GM19438 (cell line): Measurements from ENCODE around the gene SGCG.
"Not testable (repeated sequence)": the region's sequence is repeated elsewhere in the genome, so short reads cannot be mapped to it uniquely, and the experiment has no call there.

ENCODE experiments used
- ATAC-seq: cut with Tn5 transposase; IDR thresholded peaks from one replicate; pipeline ENCODE4 v1.9.1; 2021; ENCODE audit warnings: low read depth; ENCODE audit not compliant: unreplicated experiment

SGCG gene

DNA sequence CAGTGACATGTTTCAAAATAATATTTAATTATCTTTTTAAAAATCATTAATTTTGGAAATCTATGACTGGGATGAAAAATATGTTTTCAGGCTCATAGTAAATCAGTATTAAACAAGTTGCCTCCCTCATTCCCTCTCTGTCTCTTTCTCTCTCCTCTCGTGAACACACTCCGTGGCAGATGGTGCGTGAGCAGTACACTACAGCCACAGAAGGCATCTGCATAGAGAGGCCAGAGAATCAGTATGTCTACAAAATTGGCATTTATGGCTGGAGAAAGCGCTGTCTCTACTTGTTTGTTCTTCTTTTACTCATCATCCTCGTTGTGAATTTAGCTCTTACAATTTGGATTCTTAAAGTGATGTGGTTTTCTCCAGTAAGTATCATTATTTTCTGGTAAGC, 22.7 kb downstream of the SGCG start:
- no peak for ATAC-seq

GRCh38 chr13:23205807-23206206, 25.0 kb downstream of the SGCG start:
- ATAC-seq = no peak

DNA sequence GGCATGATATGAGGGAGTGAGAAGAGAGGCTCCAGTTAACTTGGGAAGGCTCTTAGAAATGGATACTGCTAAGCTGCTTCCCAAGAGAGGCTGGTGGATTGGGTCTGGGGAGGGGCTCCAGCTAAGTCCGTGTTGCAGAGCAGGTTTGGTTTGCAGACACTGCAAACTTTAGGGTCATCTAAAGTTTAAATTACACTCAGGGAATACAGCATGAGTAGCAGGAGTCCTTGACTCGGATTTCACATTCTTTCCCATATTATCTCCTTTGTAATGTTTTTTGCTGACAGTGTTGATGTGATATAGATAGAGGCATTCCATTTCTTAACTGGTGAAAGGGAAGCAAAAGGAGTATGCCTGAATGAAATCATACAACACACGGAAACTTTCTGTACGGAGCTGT, 31.9 kb downstream of the SGCG start:
- ATAC-seq = no peak

DNA sequence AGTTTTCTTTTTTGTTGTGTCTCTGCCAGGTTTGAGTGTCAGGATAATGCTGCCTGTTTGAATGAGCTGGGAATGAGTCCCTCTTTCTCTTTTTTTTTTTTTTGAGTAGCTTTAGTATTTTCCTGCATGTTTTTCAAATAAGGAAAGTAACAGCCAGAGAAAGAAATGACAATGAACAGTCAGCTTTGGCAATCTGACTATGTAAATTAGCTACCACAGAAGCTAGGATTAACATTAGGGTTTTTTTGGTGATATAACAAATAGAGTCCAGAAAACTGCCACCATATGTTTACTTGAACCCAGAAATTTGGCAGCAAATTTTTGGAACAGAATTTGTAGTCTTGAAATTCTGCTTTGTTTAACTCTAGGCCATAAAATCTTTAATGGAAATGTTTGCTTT, 50.5 kb downstream of the SGCG start:
- ATAC-seq = no peak

DNA sequence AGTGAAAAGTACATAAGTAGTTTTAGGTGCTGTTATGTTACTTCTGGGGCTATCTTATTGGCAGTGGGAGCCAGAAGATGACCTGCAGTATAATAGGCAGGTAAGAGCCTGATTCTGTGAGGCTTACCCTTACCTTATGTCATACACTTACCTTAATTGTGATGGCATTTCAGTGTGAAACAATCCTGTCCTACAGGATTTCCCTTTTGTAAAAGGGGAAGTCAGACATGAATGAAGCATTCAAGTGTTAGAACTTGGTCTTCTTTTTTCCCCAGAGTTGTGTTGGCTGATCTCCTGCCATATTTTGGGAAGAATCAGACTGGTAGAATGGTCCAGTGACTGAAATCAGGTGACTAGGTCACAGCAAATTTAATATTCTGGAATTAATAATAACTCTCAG, 55.2 kb downstream of the SGCG start:
- no peak for ATAC-seq

DNA sequence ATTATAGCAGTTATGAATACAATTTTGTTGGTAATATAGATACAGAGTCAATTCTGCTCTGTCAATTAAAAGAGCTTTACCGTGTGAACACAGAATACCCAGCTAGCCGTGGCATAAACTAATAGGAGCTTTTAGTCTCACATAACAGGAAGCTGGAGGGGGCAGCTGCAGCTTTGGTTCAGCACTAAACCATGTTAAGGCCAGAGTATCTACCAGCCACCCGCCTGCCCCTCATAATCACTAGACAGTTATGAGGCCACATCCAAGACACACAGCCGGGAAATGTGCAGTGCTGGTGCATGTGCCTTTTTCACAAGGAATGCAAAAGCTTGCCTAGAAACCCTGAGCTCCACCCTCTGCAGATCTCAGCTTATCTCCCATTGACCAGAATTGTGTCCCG, 62.3 kb downstream of the SGCG start:
- ATAC-seq = no peak

- not testable (repeated sequence) for ATAC-seq
Measured at GRCh38 chr13:23248410-23248809, 67.6 kb downstream of the SGCG start.

DNA sequence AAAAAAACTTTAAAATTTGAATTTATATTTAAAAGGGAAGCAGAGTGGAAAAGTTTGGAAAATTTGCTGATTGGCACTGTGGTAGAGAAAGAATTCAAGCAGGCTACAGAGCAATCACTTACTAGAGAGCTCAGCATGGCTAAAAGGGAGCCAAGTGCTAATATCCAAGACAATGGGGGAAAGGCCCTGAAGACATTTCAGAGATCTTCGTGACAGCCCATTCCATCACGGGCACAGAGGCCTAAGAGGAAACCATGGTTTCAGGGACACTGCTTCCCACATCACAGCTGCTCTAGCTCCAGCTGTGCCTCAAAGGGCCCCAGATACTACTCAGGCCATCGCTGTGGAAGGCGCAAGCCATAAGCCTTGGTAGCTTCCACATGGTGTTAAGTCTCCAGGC, 73.7 kb downstream of the SGCG start:
- no peak for ATAC-seq

GRCh38 chr13:23267571-23267970, 86.8 kb downstream of the SGCG start:
- no peak for ATAC-seq

DNA sequence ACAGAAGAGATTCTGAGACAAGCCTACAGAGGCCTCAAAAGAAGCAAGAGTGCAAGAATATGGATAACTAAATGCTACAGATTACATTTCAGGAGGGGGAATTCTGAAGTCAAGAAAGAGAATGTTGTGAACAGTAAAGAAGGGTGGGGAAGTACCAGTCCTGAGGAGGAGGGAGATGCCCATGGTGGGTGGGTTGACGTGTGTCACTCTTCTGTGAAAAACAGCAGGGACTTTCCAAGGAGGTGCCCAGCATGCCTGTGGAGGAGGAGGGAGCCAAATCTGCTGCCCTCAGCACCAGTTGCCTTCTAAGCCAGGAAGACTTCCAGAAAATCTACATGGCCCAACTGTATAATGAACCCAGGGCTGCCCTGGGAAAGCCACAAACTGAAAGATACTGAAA, 87.7 kb downstream of the SGCG start:
- no peak for ATAC-seq

- ATAC-seq = no peak
Measured at GRCh38 chr13:23271331-23271730, 90.6 kb downstream of the SGCG start.

DNA sequence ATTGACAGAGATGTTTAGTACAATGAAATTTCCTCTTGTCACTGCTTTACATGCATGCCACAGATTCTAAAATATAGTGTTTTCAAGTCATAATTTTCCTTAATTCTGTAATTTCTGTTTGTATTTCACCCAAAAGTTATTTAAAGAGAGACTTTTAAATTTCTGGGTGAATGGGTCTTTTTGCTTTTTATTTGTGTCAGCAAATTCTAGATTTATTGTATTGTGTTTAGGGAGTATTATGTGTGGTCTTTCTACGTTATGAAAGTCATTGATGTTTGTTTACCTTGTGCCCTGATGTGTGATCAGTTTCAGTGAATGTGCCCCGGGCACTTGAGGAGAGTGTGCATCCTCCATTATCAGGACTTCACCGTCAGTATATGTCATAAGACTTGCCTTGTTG, 92.7 kb downstream of the SGCG start:
- no peak for ATAC-seq

DNA sequence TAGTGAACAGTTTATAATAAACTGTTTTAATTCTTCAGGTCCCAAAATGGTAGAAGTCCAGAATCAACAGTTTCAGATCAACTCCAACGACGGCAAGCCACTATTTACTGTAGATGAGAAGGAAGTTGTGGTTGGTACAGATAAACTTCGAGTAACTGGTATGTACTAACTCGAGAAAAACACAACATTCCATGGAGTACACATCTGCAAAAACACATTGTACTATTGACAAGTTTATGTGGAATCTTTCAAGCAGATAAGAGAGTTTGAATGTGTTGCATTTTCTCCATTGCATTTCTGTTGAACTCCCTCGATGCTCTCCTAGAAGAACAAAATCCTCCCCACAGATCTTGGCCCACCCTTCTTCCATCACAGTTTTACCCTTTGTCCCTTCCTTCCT, 98.5 kb downstream of the SGCG start:
- no peak for ATAC-seq

- no peak for ATAC-seq
Measured at GRCh38 chr13:23288564-23288963, 107.8 kb downstream of the SGCG start.

DNA sequence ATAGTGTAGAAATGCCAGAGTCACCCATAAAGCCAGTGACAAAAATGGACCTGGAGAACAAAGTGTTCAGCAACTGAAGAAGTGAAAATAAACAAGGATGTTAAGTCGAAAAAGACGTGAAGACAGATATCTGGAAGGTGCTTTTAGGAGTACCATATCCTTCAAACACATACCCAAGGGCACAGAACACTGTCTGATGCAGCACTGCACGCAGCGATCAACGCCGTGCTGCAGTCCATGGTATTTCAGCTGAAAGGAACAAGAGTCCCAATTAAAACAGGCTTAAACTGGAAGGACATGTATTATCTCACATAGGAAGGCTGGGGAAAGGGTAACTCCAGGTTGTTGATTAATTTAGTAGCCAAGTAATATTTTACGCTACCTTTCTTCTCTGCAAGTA, 108.2 kb downstream of the SGCG start:
- ATAC-seq = no peak

DNA sequence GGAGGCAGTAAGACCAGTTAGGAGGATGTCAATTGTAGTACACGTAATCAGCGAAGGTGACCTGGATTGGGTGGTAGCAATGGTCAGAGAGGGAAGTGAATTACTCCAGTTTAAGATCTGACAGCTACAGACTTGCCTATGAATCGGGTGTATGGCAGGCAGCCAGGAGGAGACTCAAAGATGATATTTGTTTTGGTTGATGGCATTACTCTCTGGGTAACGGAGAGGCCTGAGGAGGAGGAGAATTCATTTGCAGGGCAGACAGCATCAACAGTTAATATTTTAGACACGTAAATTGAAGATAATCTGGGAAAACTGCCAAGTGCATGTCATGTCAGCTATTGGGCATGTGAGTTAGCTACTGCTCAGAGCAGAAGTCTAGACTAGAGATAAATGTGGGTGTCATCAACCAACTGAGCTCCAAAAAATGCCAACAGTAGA, 109.2 kb downstream of the SGCG start:
- no peak for ATAC-seq

- ATAC-seq = no peak
Measured at GRCh38 chr13:23292586-23292985, 111.8 kb downstream of the SGCG start.

DNA sequence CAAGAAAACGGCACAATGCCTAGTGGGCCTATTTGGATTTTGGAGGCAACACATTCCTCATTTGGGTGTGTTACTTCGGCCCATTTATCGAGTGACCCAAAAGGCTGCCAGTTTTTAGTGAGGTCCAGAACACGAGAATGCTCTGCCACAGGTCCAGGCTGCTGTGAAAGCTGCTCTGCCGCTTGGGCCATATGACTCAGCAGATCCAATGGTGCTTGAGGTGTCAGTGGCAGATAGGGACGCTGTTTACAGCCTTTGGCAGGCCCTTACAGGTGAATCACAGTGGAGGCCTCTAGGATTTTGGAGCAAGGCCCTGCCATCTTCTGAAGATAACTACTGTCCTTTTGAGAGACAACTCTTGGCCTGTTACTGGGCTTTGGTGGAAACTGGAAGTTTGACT, 134.1 kb downstream of the SGCG start:
- ATAC-seq = not testable (repeated sequence)

DNA sequence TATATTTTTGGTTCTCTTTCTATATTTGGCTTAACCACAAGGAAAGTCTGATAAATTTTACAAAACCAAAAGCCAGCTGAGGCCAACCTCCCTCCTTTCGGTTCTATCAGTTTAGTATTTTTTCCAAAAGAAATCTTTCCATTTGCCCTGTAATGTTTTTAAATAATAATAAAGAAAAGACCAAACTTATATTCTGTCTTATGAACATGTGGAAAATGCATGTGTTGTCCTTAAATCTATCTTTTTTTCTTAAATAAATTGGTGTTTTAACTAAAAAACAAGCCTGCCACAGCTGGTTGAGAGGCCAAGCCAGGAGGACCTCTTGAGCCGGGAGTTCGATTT, 139.1 kb downstream of the SGCG start:
- no peak for ATAC-seq

DNA sequence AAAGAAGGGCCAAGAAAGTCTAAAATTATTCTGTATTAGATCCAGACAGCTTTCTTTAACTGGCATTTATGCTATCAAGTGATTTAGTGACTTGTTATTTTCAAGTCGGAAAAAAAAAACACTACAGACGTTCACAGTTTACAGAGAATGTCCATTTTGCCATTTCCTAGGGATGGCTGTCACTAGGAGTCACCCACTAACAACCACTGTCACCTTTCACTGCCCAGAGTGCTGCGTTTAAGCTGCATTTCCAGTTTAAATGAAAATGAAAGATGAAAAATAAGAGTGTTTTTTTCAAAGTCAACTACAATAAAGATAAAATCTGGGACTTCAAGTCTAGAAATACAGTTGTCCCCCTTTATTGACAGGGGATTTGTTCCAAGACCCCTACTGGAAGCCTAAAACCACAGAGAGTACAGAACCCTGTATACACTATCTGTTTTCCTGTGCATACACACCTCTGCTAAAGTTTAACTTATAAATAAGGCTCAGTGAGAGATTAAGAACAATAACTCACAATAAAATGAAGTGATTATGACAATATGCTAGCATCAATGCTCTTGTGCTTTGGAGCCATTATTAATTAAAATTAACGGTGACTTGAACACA, 140.3 kb downstream of the SGCG start:
- ATAC-seq = peak; percentile 17

DNA sequence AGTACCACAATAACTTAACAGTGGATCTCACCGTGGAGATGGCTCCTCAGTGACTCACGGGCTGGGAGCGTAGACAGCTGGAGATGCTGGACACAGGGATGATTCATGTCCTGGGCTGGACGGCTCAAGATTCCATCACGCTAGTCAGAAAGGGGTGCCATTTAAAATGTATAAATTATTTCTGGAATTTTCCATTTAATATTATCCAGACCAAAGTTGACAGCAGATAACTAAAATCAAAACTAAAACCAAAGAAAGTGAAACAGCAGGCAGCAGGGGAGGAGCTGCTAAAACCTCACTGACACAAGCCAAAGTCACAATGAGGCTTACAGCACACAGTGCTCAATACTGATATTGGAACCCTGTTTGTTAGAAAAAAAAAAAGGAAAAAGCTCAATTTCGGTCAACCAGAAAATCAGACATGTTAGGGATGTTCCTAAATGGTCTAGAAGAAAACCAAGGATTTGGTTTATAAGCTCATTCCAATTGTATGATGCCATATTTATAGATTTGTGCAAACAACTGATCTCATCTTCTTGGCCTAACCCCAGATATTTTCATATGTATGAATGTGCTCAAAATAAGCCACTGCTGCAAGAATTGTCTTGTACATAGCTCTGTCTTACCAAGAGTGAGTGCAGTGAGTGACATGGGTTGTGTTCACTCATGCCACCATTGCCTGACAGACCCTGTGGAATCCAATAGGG, 140.9 kb downstream of the SGCG start:
- ATAC-seq = peak; percentile 62
